ENCODE results near the gene TRMT13.

Gene TRMT13

GRCh38 chr1:100107696-100108095 lies 25.3 kb upstream of the TRMT13 start:
- DNase-seq (ENCODE audit: low read depth), result no peak
- TF ChIP-seq CTCF (conservative IDR thresholded peaks at IDR 0.05; ENCODE audit: low read length), result no peak
- no peak overlapping the region for H3K4me3 ChIP-seq (ENCODE audit: low read length)

- H3K4me3 ChIP-seq (ENCODE audit: low read length), result no peak overlapping the region
- TF ChIP-seq CTCF (conservative IDR thresholded peaks at IDR 0.05; ENCODE audit: low read length), result no peak
- no peak for DNase-seq (ENCODE audit: low read depth)
These were observed 23.4 kb upstream of the TRMT13 start for GRCh38 chr1:100109554-100110066.

GRCh38 chr1:100115524-100115923 lies 17.4 kb upstream of the TRMT13 start:
- no peak for DNase-seq (ENCODE audit: low read depth)
- no peak overlapping the region for H3K4me3 ChIP-seq (ENCODE audit: low read length)
- no peak for TF ChIP-seq CTCF (conservative IDR thresholded peaks at IDR 0.05; ENCODE audit: low read length)

- H3K4me3 ChIP-seq (ENCODE audit: low read length), result no peak overlapping the region
- no peak for TF ChIP-seq CTCF (conservative IDR thresholded peaks at IDR 0.05; ENCODE audit: low read length)
- DNase-seq (ENCODE audit: low read depth), result peak; percentile 89
These were observed 10.8 kb upstream of the TRMT13 start for GRCh38 chr1:100122177-100122576.

- no peak overlapping the region for H3K4me3 ChIP-seq (ENCODE audit: low read length)
- DNase-seq (ENCODE audit: low read depth), result no peak
- TF ChIP-seq CTCF (conservative IDR thresholded peaks at IDR 0.05; ENCODE audit: low read length), result no peak
These were observed 5.7 kb upstream of the TRMT13 start for GRCh38 chr1:100127226-100127625.

- no peak for TF ChIP-seq CTCF (conservative IDR thresholded peaks at IDR 0.05; ENCODE audit: low read length)
- DNase-seq (ENCODE audit: low read depth), result peak; percentile 19
- no peak overlapping the region for H3K4me3 ChIP-seq (ENCODE audit: low read length)
These were observed 2.3 kb upstream of the TRMT13 start for GRCh38 chr1:100130552-100131077.

- TF ChIP-seq CTCF (conservative IDR thresholded peaks at IDR 0.05; ENCODE audit: low read length), result no peak
- DNase-seq (ENCODE audit: low read depth), result no peak
- peak overlapping the region; percentile 89 for H3K4me3 ChIP-seq (ENCODE audit: low read length)
These were observed 1.3 kb upstream of the TRMT13 start for GRCh38 chr1:100131623-100132022.
